Activated T-helper 1 cell treated with anti-CD3 and anti-CD28 coated beads, Interleukin-12 subunit alpha, Interleukin-12 subunit beta, Interleukin-2, Interleukin-4 antibody, amounts not matched to agents 30 ng/mL and 10 ng/mL and 1 ng/mL, durations not matched to agents 14 hours and 24 hours and 36 hours (primary cell): ENCODE measurements around the gene NR2E3. TPM values are rescaled to one million over a fixed set of nuclear protein-coding genes. Genes with fewer than 3 reads are reported as not detected.

ENCODE experiments used
- DNase-seq: peaks from one replicate; pipeline ENCODE4 v3.0.0; 2021; ENCODE audit warnings: low spot score
- H3K27ac Mint-ChIP-seq: one replicate; pipeline ENCODE4 v1.8.0; 2021; ENCODE audit warnings: mild to moderate bottlenecking, mixed read lengths
- H3K27me3 Mint-ChIP-seq: one replicate; pipeline ENCODE4 v1.8.0; 2022; ENCODE audit warnings: mild to moderate bottlenecking, moderate library complexity, mixed read lengths; ENCODE audit not compliant: insufficient read depth
- H3K36me3 Mint-ChIP-seq: one replicate; pipeline ENCODE4 v1.8.0; 2021; ENCODE audit warnings: low read depth, mixed read lengths
- H3K4me1 Mint-ChIP-seq: one replicate; pipeline ENCODE4 v1.8.0; 2021; ENCODE audit warnings: low read depth, mixed read lengths
- H3K4me3 Mint-ChIP-seq: one replicate; pipeline ENCODE4 v1.8.0; 2021; ENCODE audit warnings: mild to moderate bottlenecking, moderate library complexity, mixed read lengths
- H3K9me3 Mint-ChIP-seq: one replicate; pipeline ENCODE4 v1.8.0; 2021; ENCODE audit warnings: mixed read lengths
- intact Hi-C: fragments of 100-400 bp; cut with micrococcal nuclease; formaldehyde crosslinking; loops from one replicate; pipeline ENCODE4 v1.15.1; 2024
- total RNA-seq: library from RNA; stranded (reverse); gene quantifications from 2 replicates; pipeline ENCODE4 v1.2.3, GENCODE V29; 2022

NR2E3 gene
- total RNA-seq, 1 donor from 2014 or later: not detected

GRCh38 chr15:71781965-71782265, 28.4 kb upstream of the NR2E3 start:
- peaks cover 5% of the 10 kb centered on the region for H3K27me3 Mint-ChIP-seq
- DNase-seq: no peak
- H3K4me3 Mint-ChIP-seq: no peak overlapping the region
- no peaks in the 10 kb centered on the region for H3K36me3 Mint-ChIP-seq
- intact Hi-C loops: no loop called here
- H3K9me3 Mint-ChIP-seq: no peaks in the 10 kb centered on the region
- peaks cover 21% of the 10 kb centered on the region for H3K4me1 Mint-ChIP-seq
- no peak overlapping the region for H3K27ac Mint-ChIP-seq

- peaks cover 5% of the 10 kb centered on the region for H3K27me3 Mint-ChIP-seq
- intact Hi-C loops: no loop called here
- no peaks in the 10 kb centered on the region for H3K9me3 Mint-ChIP-seq
- H3K4me3 Mint-ChIP-seq: no peak overlapping the region
- peaks cover 21% of the 10 kb centered on the region for H3K4me1 Mint-ChIP-seq
- no peak overlapping the region for H3K27ac Mint-ChIP-seq
- H3K36me3 Mint-ChIP-seq: no peaks in the 10 kb centered on the region
- DNase-seq: no peak
These were observed 27.8 kb upstream of the NR2E3 start for GRCh38 chr15:71782422-71783165.

- no peak for DNase-seq
These were observed 25.6 kb upstream of the NR2E3 start for GRCh38 chr15:71784719-71785118.

GRCh38 chr15:71785996-71786395, 24.4 kb upstream of the NR2E3 start:
- Mint-ChIP-seq H3K27ac (no peak overlapping the region), H3K9me3 (no peaks in the 10 kb centered on the region), H3K36me3 (no peaks in the 10 kb centered on the region)

More at GRCh38 chr15:71784719-71785118, 25.6 kb upstream of the NR2E3 start:
- Mint-ChIP-seq H3K4me3 (no peak overlapping the region), H3K27ac (no peak overlapping the region), H3K9me3 (no peaks in the 10 kb centered on the region), H3K36me3 (no peaks in the 10 kb centered on the region), H3K4me1 (peaks cover 21% of the 10 kb centered on the region), H3K27me3 (peaks cover 5% of the 10 kb centered on the region)
- intact Hi-C loops: loop anchor here (1.0 kb wide), 1 partner anchor 372 kb away; no protein-coding TSS in a partner anchor

GRCh38 chr15:71786673-71787072, 23.7 kb upstream of the NR2E3 start:
- H3K4me1 Mint-ChIP-seq: peaks cover 1% of the 10 kb centered on the region
- intact Hi-C loops: no loop called here
- H3K4me3 Mint-ChIP-seq: no peak overlapping the region
- H3K36me3 Mint-ChIP-seq: no peaks in the 10 kb centered on the region
- H3K27ac Mint-ChIP-seq: no peak overlapping the region
- DNase-seq: no peak
- no peaks in the 10 kb centered on the region for H3K9me3 Mint-ChIP-seq
- peaks cover 2% of the 10 kb centered on the region for H3K27me3 Mint-ChIP-seq

More at GRCh38 chr15:71785996-71786395, 24.4 kb upstream of the NR2E3 start:
- Mint-ChIP-seq H3K4me3 (no peak overlapping the region), H3K27me3 (peaks cover 2% of the 10 kb centered on the region), H3K4me1 (peaks cover 8% of the 10 kb centered on the region)
- no peak for DNase-seq
- intact Hi-C loops: no loop called here

GRCh38 chr15:71788646-71789579, 21.4 kb upstream of the NR2E3 start:
- DNase-seq: no peak

GRCh38 chr15:71789616-71790015, 20.7 kb upstream of the NR2E3 start:
- DNase-seq: no peak
- Mint-ChIP-seq H3K4me3 (no peak overlapping the region), H3K27ac (no peak overlapping the region), H3K36me3 (no peaks in the 10 kb centered on the region), H3K27me3 (peaks cover 4% of the 10 kb centered on the region), H3K9me3 (no peaks in the 10 kb centered on the region), H3K4me1 (no peaks in the 10 kb centered on the region)
- intact Hi-C loops: no loop called here

More at GRCh38 chr15:71788646-71789579, 21.4 kb upstream of the NR2E3 start:
- intact Hi-C loops: no loop called here
- Mint-ChIP-seq H3K9me3 (no peaks in the 10 kb centered on the region), H3K27ac (no peak overlapping the region), H3K4me3 (no peak overlapping the region), H3K27me3 (peaks cover 4% of the 10 kb centered on the region), H3K36me3 (no peaks in the 10 kb centered on the region), H3K4me1 (no peaks in the 10 kb centered on the region)

- H3K36me3 Mint-ChIP-seq: no peaks in the 10 kb centered on the region
- no peak for DNase-seq
These were observed 20.3 kb upstream of the NR2E3 start for GRCh38 chr15:71790081-71790480.

GRCh38 chr15:71791975-71792374, 18.4 kb upstream of the NR2E3 start:
- Mint-ChIP-seq H3K9me3 (no peaks in the 10 kb centered on the region), H3K36me3 (no peaks in the 10 kb centered on the region)
- DNase-seq: no peak

More at GRCh38 chr15:71790081-71790480, 20.3 kb upstream of the NR2E3 start:
- H3K27ac Mint-ChIP-seq: no peak overlapping the region
- H3K9me3 Mint-ChIP-seq: no peaks in the 10 kb centered on the region
- intact Hi-C loops: no loop called here
- peaks cover 4% of the 10 kb centered on the region for H3K27me3 Mint-ChIP-seq
- no peaks in the 10 kb centered on the region for H3K4me1 Mint-ChIP-seq
- no peak overlapping the region for H3K4me3 Mint-ChIP-seq

GRCh38 chr15:71792521-71792920, 17.8 kb upstream of the NR2E3 start:
- no peaks in the 10 kb centered on the region for H3K36me3 Mint-ChIP-seq
- H3K4me1 Mint-ChIP-seq: no peaks in the 10 kb centered on the region
- DNase-seq: no peak
- no peak overlapping the region for H3K27ac Mint-ChIP-seq
- peaks cover 4% of the 10 kb centered on the region for H3K27me3 Mint-ChIP-seq
- H3K4me3 Mint-ChIP-seq: no peak overlapping the region
- no peaks in the 10 kb centered on the region for H3K9me3 Mint-ChIP-seq
- intact Hi-C loops: no loop called here

More at GRCh38 chr15:71791975-71792374, 18.4 kb upstream of the NR2E3 start:
- intact Hi-C loops: no loop called here
- Mint-ChIP-seq H3K27me3 (peaks cover 4% of the 10 kb centered on the region), H3K27ac (no peak overlapping the region), H3K4me1 (no peaks in the 10 kb centered on the region), H3K4me3 (no peak overlapping the region)

GRCh38 chr15:71798641-71799040, 11.7 kb upstream of the NR2E3 start:
- Mint-ChIP-seq H3K27ac (no peak overlapping the region), H3K27me3 (no peaks in the 10 kb centered on the region), H3K9me3 (no peaks in the 10 kb centered on the region), H3K4me3 (no peak overlapping the region), H3K36me3 (no peaks in the 10 kb centered on the region), H3K4me1 (no peaks in the 10 kb centered on the region)
- DNase-seq: no peak
- intact Hi-C loops: no loop called here

GRCh38 chr15:71800190-71800589, 10.2 kb upstream of the NR2E3 start:
- intact Hi-C loops: loop anchor here (2.0 kb wide), 1 partner anchor 351 kb away; no protein-coding TSS in a partner anchor
- no peaks in the 10 kb centered on the region for H3K4me1 Mint-ChIP-seq
- H3K27ac Mint-ChIP-seq: no peak overlapping the region
- no peak overlapping the region for H3K4me3 Mint-ChIP-seq
- DNase-seq: no peak
- no peaks in the 10 kb centered on the region for H3K36me3 Mint-ChIP-seq
- H3K9me3 Mint-ChIP-seq: no peaks in the 10 kb centered on the region
- H3K27me3 Mint-ChIP-seq: no peaks in the 10 kb centered on the region
